Stimulated activated CD8-positive, alpha-beta memory T cell treated with anti-CD3 and anti-CD28 coated beads, Interleukin-2, amount 100 ng/mL, for 48 hours (primary cell): Measurements from ENCODE around the gene ARPC4.

Experiments used
- DNase-seq, 2 donors: peaks; one replicate each; pipeline ENCODE4 v3.0.0-alpha.2; 2020; ENCODE audit warnings: low read depth in 2 of 2

The ARPC4 gene

DNA sequence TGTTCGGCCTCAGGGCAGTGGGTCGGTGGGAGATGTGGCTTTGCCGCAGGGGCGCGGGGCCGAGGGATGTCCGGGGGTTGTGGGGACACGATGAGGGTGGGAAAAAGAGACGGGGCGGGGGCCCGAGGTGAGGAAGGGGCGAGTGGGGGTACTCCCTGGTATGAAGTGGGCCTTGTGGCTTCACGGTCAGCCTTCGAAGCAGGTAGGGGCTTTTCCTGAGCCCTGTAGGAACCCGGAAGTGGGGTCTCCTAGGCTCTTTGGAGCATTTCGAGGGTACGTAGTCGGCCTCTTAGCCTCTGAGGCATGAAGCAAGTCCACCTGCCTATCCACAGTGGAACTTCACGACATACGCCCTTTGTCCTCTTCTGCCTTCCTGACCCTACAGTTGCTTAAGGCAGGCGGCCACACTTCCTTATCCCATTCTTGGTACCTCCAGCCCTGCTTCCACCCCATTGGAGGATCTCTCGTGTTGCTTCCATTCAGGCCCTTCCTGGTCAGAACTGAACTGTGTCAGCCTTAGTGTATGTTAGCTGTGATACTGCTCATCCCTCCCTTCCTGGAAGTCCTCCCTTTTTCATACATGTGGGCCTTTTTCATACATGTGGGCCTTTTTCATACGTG, 389 bp downstream of the ARPC4 start:
- no peak for DNase-seq

DNA sequence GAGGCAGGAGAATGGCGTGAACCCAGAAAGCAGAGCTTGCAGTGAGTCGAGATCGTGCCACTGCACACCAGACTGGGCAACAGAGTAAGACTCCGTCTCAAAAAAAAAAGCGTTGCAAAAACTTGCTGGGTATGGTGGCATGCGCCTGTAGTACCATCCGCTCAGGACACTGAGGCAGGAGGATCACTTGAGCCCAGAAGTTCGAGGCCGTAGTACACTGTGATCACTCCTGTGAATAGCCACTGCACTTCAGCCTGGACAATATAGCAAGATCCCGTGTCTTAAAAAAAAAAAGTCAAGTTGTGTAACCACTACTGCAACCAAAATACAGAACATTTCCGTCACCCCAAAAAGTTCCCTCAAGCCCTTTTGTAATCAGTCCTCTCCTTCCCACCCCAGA, 1.5 kb downstream of the ARPC4 start:
- DNase-seq, result no peak

DNA sequence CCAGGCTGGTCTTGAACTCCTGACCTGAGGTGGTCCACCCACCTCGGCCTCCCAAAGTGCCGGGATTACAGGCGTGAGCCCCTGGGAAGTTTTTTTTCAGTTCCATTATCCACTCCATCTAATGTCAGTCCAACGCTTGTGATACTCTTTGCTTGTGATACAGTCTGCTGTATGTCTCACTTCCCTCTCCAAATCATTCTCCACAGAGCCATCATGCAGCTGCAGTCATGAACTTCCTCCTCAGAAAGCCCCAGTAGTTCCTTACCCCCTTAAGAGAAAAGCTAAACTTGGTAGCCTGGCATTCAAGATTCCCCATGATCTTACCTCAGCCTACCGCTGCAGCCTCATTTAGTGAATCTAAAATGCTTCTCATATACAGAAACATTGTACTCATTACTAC, 2.3 kb downstream of the ARPC4 start:
- no peak for DNase-seq

DNA sequence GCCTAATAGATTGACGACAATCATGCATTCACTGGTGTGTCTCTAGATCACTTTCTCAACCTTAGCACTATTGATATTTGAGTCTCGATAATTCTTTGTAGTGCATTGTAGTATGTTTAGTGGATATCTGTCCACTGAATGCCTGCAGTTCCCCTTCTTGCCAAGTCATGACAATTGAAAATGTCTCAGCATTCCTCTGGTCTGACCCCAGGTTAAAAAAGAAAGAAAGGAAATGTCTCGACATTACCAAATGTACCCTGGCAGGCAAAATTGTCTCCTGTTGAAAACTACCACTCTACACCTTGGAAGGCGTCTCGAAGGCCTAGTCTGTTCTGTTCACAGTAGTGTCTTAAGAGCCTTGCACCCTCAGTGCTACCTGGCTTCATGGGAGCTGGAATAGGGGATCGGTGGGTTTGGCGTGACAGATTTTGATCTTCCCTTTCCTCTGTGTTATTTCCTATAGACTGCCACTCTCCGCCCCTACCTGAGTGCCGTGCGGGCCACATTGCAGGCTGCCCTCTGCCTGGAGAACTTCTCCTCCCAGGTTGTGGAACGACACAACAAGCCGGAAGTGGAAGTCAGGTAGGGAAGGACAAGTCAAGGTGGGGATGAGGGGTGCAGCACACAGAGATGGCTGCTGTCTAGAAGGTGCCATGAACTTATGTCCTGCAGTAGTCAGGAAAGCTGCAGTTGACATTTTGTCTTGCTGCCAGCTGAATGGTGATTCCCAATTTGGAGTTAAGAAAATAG, 4.5 kb downstream of the ARPC4 start:
- no peak for DNase-seq

DNA sequence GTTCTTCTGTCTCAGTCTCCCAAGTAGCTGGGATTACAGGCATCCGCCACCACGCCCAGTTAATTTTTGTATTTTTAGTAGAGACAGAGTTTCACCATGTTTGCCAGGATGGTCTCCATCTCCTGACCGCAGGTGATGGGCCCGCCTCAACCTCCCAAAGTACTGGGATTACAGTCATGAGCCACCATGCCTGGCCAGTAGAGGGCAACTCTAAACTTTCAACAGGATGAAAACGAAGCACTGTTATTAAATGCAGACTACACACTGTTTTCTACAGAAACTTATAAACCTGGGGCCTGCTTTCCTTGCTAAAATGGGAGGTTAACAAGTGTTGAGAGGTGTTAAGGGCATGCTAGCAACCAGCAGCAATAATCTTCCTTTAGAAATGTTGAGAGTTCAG, 7.6 kb downstream of the ARPC4 start:
- DNase-seq, result no peak

DNA sequence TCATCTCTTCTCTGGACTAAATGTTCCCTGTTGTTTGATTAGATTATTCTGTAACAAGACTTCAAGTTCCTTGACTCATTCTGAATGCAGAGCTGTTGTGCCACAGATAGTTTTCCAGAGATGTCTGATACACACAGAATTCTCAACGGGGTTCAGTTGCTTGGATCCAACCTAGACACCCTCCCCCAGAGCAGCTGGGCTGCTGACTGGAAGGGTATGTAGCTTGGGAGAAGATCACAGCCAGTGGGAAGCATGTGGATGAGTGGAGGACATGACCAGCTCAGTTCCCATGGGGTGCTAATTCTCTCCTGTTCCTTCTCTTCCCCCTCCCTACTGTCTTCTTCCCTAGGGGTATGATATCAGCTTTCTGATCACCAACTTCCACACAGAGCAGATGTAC, 10.6 kb downstream of the ARPC4 start:
- DNase-seq, result no peak

DNA sequence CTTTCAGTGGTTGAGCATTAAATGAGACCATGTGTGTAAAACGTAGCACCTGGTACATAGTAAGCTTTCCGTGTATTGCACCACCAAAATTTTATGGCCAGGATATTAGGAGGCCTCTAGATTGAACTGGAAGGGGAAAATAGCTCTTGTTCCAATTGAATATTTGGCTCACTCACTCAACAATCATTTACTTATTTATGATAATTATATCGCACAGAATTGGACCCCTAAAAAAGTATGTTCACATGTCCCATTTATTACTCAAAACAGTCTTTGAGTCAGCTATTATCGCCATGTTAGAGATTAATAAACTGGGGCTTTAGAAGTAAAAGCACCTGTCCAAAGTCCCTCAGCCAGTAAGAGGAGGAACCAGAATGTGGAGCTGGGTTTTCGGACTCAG, 12.1 kb downstream of the ARPC4 start:
- no peak for DNase-seq

DNA sequence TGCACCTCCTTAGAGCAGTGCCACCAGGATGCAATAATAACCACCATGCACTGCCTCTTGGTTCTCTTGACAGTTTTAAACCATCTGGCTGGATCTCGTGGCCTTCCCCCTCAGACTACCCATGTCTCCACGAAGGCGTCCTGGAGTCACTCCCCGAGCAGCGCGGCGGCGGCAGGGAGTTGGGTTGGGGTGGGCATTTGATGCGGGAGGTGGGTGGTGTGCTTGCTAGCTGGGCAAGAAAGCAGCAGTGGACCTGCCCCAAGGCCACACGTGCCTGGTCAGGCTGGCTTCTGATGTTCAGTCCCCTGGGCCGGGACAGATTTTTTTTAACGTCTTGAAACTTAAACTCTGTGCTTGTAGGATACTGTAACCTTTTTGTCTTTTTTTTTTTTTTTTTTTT, 13.3 kb downstream of the ARPC4 start:
- no peak for DNase-seq

DNA sequence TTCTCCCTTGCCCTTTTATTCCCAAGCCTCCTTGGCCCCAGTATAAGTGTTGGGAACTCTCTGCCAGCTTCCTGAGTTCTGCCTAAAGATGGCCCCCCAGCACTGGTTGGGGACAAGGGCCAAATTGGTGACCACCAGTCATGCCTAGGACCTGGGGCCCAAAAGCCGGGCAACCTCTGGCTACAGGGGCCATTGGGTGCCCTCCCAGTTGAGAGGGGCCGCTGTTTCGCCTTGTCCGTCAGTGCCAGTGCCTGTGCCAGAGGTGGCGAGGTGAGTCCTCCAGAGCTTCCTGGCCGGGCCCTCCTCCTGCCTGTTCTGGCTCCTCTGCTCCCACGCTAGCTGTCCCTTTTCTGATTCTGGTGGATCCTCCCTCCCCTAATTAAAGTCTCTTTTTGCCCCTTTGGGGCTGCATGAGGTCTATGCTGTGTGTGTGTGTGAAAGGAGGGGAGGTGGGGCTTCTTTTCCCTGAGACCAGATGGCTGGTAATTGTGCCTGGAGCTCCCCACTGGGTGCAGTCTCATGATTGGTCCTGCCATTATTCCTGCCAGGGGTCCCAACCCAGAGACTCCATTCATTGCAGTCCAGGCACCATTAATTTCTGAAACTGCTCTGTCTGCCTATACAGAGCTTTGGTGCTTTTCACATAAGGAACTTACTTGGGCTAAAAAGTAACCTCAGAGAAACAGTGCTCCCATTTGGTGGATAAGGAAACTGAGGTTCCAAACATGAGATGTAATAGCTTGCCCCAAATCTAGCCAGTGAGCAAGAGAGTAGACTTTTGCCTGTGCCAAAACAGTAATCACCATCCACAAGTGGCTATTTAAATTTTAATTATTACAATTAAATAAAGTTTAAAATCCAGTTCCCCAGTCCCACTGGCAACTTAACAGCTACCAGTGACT, 14.1 kb downstream of the ARPC4 start:
- no peak for DNase-seq

DNA sequence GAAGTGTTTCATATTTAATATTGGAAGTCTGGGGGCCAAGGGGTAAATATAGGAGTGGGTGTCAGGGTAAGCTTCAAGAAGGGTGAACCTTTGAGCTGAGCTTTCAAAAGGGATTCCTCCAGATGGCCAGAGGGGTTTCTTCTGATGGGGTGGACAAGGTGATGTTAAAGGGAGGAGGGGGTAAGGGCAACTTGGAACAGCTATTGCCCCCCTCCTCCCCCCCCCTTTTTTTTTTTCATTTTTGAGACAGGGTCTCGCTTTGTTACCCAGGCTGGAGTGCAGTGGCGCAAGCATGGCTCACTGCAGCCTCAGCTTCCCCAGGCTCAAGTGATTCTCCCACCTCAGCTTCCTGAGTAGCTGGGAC, 15.1 kb downstream of the ARPC4 start:
- DNase-seq, result no peak

DNA sequence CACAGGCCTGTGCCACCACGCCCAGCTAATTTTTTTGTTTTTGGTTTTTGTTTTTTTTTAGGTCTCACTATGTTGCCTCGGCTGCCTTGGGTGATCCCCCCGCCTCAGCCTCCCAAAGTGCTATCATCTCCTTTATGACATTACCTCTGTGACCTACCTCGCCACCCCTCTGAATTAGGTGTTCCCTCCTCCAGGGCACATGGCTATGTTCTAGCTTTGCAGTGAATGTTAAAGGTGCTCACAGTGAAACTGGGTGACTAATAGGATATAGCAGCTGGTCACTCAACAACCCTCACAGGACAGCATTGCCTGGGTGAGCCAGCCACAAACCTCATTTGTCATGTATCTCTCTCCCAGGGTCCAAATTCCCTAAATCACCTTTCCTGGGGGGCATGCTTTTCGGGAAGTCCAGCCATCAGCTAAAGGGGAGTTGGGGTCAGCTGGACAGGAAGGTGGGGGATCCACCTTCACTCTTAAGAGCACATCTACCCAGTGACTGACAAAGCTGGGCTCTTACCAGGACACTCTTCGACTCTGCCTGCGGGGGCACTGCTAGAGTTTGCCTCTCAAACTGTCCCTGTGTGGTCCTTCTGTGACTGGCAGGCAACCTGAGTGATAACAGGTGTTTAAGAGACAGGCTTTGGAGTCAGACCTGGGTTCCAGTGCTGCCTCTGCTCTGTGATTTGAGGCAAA, 15.6 kb downstream of the ARPC4 start:
- peak; percentile 34 to 40 for DNase-seq

DNA sequence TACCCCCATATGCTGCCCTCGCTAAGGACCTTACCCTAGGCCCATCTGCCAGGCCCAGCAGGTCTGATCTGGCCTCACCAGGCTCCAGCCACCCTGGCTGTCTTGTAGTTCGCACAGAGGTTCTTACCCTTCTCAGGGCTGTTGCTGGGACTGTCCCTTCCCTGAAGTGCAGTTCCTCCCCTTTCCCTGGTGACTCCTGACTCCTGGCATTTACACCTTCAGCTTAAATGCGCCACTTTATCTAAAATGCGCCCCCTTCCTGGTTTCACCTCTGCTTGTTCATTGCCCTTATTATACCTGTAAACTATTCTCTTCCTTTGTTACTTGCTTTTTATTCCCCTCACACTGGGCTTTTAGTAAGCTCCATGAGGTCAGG, 16.3 kb downstream of the ARPC4 start:
- no peak for DNase-seq

DNA sequence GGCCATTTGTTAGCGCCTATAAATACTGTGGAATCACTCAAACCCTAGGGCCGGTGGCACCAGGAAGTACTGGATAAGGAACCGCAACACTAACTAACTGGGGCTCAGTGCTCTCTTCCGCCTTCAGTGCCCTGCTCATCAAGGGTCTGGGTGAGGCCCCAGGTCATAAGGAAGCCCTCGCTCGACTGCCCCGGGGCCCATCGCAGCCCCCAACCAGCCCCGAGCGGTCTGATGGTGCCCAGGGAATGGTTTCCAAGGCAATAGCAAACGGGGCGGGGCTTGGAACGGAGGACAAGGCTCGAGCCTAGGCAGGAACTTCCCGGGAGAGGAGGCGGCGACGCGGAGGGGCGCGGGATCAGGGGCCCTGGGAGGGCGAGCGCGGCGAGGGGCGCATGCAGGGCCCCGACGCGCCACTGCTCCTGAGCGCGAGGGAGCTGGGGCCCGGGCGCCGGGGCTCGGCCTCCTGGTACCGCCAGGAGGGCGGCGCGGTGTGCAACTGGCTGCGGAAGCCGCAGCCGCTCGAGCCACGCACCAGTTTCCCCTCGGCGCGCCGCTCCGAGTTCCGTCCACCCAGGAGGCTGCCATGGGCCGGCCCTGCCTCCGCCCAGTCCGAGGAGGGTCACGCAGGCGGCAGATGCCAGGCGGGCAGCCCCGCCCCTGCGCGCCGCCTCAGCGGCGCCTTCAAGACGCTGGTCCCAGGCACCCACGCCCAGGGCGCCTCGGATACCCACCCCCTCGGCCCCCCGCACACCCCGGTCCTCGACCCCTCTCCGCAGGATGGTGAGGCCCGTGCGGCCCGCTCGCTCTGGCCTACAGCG, 16.9 kb downstream of the ARPC4 start, which contains the start of gene TTLL3:
Gene TTLL3, plus strand, starts transcription at position 648 of the 818 bp plus-strand sequence. CDS start 400 bp downstream, outside the sequence.
- peak; percentile 17 to 26 for DNase-seq

DNA sequence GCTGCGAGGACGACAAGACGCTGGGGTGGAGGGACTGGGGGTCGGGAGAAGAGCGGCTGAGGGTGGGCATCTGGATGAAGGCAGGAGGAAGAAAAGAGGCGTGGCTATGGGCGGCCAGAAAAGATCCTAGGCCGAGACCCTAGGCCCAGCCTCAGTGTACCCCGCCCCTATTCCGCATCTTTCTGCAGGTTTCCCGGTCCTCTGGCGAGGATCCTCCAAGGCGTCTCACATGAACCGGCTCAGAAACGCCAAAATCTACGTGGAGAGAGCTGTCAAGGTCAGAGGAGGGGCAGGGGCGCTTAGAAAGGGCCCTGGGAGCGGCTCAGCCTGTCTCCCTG, 17.5 kb downstream of the ARPC4 start:
- no peak for DNase-seq

DNA sequence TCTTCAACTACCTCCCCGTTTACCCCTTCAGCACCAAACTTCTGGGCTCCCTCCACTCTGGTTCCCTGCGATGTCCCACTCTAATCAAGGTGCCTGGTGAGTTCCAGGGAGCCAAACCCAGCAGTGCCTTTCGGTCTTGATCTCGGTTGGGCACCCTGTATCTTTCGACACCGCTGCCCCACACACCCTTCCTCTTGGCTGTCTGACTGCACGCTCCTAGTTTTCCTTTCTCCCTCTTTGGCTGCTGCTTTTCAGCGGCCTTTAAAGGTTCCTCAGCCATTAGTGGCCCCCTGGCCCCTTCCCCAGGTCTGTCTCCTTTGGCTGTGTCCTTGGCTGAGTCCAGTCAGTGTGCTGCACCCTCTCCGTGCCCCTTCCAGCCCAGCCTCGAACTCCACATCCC, 18.0 kb downstream of the ARPC4 start:
- no peak for DNase-seq

DNA sequence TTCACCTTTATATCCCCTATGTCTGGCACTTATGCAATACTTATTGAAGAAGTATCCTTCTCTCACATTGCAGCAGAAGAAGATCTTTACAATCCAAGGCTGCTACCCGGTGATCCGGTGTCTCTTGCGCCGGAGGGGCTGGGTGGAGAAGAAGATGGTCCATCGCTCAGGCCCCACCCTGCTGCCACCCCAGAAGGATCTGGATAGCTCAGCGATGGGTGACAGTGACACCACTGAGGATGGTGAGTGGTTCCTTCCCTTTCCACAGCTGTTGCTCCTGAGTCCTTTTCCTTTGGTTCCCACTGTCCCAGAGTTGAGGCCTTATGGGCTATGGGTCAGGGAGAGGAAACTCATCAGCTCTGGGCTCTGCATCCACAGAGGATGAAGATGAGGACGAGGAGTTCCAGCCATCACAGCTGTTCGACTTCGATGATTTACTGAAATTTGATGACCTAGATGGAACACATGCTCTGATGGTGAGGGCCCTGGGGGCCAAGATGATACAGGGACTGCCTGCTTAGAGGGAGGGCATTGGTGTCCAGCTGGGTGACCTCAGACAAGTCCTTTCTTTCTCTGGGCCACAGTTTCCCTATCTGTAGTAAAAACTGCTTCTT, 20.1 kb downstream of the ARPC4 start:
- no peak for DNase-seq

DNA sequence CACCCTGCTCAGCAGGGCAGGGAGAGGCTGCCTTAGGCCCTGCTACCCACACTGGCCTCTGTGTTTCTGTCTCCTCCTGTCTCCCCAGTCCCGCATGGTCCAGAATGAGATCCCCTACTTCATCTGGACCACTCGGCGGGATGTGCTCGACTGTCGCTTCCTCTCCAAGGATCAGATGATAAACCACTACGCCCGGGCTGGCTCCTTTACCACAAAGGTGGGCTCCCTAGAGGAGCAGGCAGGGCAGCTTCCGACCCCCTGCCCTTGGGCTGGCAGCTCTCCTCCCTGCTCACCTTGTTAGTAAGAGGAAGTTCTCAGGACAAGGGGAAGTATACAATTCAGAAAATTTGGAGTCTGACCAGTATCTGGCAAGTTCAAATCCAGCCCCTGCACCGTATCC, 23.1 kb downstream of the ARPC4 start:
- DNase-seq, result no peak

DNA sequence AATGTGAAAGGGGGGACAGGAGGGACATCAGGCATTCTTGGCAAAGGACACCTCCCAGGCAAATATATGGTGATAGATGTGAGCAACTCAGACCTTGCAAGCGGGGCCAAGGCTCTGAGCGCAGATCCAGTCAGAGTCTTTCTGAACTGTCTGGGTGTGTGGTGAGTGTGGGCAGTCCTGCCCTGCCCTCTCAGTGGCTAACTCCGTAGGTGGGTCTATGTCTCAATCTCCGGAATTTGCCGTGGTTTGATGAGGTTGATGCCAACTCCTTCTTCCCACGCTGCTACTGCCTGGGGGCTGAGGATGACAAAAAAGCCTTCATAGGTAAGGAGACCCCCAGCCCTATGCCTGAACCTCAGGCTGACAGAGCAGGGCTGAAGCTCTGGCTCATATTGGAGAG, 24.6 kb downstream of the ARPC4 start:
- DNase-seq, result no peak

DNA sequence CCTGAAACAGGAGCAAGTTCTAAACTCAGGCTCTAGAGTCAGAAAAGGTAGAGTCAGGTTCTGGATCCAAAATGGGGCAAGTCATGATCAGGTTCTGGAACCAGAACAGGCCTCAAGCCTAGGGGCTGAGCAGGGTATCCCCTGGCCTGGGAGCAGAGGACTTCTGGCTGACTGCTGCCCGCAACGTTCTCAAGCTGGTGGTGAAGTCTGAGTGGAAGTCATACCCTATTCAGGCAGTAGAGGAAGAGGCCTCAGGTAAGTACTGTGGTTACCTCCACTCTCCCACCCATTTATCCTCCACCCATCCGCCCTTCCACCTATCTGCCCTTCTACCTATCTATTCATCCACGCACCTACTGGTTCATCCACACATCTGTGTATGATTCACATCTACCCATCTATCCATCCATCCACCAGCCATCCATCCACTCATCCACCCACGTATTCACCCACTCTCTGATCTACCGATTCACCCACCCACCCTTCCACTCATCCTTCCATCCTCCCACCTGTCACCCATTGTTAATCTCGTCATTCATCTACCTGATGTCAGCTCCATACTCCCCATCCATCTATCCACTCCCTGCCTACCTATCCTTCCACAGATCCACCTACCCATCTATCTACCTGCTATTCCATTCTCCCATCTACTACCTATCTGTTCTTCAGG, 25.9 kb downstream of the ARPC4 start:
- no peak for DNase-seq

DNA sequence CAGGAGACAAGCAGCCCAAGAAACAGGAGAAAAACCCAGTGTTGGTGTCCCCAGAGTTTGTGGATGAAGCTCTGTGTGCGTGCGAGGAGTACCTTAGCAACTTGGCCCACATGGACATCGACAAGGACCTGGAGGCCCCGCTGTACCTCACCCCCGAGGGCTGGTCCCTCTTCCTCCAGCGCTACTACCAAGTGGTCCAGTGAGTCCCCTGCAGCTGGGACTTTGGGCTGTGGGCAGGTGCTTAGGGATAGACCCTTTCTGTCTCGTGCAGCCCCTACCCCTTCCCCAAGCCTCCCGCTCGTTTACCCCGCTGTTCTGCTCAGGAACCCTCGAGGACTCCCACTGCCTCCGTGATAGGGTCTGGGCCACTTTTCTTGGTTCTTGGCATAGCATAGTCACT, 27.7 kb downstream of the ARPC4 start:
- DNase-seq, result no peak
